Right forelimb (tissue), 1 donor: ENCODE data around the gene CSNK1A1.
"Not testable (repeated sequence)": the region's sequence is repeated elsewhere in the genome, so short reads cannot be mapped to it uniquely, and the experiment has no call there.

Experiments used
- DNase-seq: peaks from one replicate; pipeline ENCODE4 v3.0.0-alpha.2; 2018

Gene CSNK1A1

GRCh38 chr5:149488645-149489306 is 62.5 kb downstream of the CSNK1A1 start:
- no peak for DNase-seq

GRCh38 chr5:149487672-149488071 is 63.6 kb downstream of the CSNK1A1 start:
- DNase-seq, result no peak

GRCh38 chr5:149486726-149487635 is 64.3 kb downstream of the CSNK1A1 start:
- DNase-seq, result no peak

- DNase-seq, result peak; percentile 79
Observed at GRCh38 chr5:149485655-149486615, 65.3 kb downstream of the CSNK1A1 start.

GRCh38 chr5:149481485-149481884 is 69.8 kb downstream of the CSNK1A1 start:
- no peak for DNase-seq

GRCh38 chr5:149478761-149479160 is 72.5 kb downstream of the CSNK1A1 start:
- no peak for DNase-seq

- no peak for DNase-seq
Observed at GRCh38 chr5:149475777-149476176, 75.5 kb downstream of the CSNK1A1 start.

- DNase-seq, result no peak
Observed at GRCh38 chr5:149474198-149474597, 77.0 kb downstream of the CSNK1A1 start.

- no peak for DNase-seq
Observed at GRCh38 chr5:149473441-149473840, 77.8 kb downstream of the CSNK1A1 start.

- no peak for DNase-seq
Observed at GRCh38 chr5:149472399-149472798, 78.8 kb downstream of the CSNK1A1 start.

- no peak for DNase-seq
Observed at GRCh38 chr5:149471406-149472183, 79.6 kb downstream of the CSNK1A1 start.

GRCh38 chr5:149470942-149471341 is 80.3 kb downstream of the CSNK1A1 start:
- no peak for DNase-seq

GRCh38 chr5:149466457-149466972 is 84.7 kb downstream of the CSNK1A1 start:
- no peak for DNase-seq

- DNase-seq, result no peak
Observed at GRCh38 chr5:149464796-149465489, 86.3 kb downstream of the CSNK1A1 start.

- not testable (repeated sequence) for DNase-seq
Observed at GRCh38 chr5:149461907-149462306, 89.3 kb downstream of the CSNK1A1 start.

- no peak for DNase-seq
Observed at GRCh38 chr5:149459891-149460290, 91.3 kb downstream of the CSNK1A1 start.

GRCh38 chr5:149457393-149457763 is 93.9 kb downstream of the CSNK1A1 start:
- no peak for DNase-seq

GRCh38 chr5:149456597-149457392 is 94.4 kb downstream of the CSNK1A1 start:
- DNase-seq, result no peak

- peak; percentile 73 for DNase-seq
Observed at GRCh38 chr5:149455889-149456409, 95.3 kb downstream of the CSNK1A1 start.
